ENCODE data around the gene FBXO24.

FBXO24 gene

DNA sequence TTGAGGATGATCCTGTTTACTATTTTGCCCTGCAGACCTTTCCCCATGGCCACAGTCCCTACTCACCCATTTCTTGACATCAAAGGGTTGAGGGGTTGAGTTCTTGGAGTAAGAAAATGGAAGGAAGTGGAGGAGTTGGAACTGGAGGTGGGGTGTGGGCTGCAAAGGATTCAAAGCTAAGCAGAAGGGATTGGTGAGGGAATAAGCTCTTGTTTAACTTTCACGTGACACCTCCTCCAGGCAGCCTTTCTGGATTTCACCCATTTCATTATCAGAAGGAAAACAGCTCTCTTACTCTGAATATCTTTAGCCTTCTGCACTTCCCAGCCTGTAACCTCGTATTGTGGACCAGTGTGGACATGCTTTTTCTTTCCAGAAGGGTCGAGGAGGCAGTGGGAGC lies 39.9 kb downstream of the FBXO24 start:
- DNase-seq: no peak

DNA sequence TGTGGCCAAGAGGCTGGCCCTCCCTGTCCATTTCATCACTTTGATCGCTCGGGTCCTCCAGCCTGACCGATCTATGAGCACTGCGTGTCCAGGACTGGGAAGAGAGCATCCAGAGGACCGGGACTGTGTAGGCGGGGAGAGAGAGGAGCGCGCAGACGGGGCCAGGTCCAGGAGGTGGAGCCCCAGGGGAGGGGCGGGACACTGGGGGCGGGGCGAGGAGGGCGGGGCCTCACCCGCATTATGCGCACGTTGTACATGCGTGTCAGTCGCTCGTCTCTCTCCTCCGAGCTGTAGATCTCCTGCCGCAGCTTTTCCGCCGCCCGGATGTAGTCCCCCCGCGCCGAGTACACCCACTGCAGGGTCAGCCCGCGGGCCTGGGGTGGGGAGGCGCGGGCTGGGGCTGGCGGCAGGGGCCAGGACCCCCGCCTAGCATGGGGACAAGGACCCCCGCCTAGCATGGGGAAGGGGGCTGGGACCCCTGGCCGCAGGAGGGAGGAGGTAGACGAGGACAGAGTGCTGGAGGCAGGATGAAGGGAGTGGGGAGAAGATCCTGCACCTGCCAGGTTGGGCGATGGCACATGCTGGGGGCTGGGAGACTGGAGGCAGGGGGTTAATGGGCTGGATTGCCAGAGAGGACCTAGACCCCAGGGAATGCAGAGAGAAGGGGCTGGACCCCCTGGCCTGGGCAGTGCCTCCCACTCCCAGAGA lies 40.6 kb downstream of the FBXO24 start:
- no peak for DNase-seq

DNA sequence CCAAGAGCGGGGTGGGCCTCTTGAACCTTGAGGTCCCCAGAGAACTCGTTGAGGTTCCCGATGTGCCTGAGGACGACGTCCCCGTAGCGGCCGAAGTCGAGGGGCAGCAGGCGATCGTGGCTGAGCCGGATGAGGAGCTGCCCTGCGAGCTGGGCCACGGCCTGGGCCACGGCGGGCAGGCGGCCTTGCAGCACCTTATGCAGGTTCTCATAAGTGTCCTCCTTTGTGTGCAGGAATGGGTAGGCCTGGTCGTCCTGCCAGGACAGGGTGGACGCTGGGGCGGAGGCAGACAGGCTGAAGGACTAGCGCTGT lies 41.1 kb downstream of the FBXO24 start:
- no peak for DNase-seq

DNA sequence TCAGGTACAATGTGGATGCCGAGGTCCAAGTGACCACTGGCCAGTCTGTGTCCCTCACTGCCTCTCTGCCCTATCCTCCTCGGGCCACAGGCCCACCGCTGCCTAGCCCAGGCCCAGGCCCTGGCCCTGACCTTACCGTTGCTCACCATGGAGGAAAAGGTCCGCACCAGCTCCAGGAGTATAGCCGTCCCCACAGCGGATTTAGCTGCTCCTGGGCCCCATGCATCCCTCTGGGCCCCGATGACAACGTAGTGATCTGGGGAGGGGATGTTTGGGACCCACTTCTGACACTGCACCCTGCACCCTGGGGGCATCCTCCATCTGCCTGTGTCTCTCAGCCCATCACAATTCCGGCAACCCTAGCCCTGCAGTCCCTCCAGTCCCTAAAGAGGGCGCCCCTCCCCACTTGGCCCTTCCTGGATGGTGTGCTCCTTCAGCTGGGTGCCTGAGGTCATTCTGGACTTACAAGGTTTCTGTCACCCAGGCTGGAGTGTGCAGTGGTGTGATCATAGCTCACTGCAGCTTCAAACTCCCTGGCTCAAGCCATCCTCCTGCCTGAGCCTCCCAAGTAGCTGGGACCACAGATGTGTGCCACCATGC lies 43.1 kb downstream of the FBXO24 start:
- DNase-seq: no peak

DNA sequence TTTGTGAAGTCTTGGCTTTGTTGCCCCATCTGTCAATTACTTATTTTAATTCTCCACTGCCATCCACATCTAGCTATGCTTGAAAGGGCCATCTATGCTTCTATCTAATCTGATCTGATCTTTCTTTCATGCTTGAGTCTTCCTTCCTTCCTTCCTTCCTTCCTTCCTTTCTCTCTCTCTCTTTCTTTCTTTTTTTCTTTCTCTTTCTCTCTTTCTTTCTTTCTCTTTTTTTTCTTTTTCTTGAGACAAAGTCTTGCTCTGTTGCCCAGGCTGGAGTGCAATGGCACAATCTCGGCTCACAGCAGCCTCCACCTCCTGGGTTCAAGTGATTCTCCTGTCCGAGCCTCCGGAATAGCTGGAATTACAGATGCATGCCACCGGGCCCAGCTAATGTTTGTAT lies 43.9 kb downstream of the FBXO24 start:
- DNase-seq: no peak

DNA sequence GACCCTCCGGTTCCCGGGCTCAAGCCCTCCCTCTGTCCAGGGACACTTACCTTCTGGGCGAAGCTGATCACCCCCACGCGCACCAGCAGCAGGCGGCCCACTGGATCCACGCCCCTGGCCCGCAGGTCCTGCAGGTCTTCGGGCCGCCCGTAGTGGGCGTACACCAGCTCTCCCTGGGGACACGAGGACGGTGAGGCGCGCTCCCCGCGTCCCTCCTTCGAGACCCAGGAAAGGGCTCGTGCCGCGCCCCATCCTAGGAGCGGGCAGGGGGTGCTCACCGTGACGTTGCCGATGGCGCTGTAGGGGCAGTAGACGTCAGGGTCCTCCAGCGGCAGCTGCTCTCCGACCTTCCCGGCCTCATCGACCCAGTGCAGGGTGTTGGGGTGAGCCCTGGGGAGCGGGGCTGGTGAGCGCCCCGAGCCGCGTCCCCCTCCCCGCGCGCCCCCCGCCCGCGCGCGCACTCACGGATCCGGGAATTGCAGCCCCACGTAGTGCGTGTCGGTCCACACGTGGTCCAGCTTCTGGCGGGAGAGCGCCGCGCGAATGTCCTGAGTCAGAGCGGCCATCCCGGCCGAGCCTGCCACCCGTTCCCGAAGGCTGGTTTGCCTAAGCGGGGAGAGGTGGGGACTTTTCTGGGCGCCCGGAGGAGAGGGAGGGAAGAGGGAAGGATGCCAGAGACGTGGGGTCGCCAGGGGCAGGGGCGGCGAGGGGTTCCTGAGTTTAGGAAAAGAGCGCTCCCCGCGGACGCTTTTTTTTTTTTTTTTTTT lies 47.0 kb downstream of the FBXO24 start:
- DNase-seq: no peak

DNA sequence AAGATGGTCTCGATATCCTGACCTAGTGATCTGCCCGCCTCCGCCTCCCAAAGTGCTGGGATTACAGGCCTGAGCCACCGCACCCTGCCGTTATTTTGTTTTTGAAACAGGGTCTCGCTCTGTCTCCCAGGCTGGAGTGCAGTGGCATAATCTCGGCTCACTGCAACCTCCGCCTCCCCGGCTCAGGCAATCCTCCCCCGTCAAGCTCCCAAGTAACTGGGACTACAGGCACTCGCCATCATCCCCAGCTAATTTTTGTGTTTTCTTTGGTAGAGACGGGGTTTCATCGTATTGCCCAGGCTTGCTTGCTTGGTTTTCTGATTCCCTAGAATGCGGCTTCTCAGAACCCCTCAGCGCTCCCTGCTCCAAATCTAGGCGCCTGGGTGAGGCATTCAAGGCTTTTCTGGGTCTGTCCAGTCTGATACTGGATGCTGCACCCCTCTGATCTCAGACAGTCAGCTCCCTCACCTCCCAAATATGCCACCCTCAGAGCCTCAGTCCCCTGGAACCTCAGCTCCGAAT lies 53.9 kb downstream of the FBXO24 start:
- DNase-seq: no peak

DNA sequence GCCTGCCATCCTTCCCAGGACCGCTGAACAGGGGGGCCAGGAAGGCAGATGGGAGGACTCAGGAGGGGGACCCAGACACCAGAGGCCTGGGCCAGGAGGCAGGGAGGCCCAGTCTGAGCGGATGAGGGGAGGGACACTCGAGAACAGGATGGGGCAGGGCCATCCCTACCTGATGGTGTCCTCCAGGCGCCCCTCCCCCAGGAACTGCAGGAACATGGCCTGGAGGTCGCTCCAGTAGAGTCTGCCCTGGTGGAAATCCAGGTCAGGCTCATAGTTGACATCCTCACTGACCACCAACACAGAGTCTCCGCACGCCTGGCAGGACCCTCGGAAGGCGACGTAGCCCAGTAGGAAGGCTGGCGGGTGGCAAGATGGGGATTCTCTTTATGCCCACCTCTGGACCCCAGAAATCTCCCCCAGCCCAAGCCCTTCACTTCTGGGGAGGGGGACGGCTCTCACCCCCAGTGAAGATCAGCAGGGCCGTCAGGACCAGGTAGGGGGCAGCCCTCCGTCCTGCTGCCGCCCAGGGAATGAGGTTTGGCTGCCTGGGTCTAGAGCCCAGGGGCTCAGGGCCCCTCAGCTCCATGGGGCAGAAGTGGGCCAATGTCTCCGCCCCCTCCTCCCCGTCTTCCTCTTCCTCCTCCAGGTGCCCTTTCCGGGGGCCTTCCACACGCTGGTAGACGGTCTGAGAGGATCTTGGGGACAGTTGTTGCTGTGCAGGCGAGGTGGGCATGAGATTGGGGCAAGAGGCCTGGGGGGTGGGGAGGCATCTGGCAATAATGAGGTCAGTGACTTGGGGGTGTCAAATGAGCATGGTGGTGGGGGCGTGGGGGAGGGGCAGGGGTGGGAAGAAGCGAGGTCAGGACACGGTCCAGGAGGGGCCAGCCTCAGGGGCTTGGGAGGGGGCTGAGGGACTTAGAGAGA lies 54.7 kb downstream of the FBXO24 start:
- no peak for DNase-seq

DNA sequence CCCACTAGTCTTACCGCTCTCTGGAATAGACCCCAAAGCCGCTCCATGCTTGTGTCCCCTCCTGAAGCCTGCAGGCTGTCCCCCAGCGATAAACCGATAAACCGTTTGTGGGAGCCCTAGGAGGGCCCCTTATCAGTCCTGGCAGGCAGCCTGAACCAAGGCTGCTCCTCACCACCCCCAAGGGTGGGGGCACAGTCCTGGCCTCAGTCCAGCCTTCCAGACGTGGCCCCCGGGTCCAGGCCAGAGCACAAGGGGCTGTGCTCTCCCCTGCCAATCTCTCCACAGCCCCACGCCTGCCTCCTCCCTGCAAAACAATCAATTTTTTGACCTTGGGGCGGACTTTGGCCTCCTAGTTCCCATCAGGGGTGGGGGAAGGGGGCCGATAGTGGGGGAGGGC lies 55.3 kb downstream of the FBXO24 start, which contains the start of gene TFR2:
TFR2 (minus strand) TSS at position 90 of the 397 bp plus-strand sequence; CDS start at position 47, 43 bp downstream.
- DNase-seq: no peak

DNA sequence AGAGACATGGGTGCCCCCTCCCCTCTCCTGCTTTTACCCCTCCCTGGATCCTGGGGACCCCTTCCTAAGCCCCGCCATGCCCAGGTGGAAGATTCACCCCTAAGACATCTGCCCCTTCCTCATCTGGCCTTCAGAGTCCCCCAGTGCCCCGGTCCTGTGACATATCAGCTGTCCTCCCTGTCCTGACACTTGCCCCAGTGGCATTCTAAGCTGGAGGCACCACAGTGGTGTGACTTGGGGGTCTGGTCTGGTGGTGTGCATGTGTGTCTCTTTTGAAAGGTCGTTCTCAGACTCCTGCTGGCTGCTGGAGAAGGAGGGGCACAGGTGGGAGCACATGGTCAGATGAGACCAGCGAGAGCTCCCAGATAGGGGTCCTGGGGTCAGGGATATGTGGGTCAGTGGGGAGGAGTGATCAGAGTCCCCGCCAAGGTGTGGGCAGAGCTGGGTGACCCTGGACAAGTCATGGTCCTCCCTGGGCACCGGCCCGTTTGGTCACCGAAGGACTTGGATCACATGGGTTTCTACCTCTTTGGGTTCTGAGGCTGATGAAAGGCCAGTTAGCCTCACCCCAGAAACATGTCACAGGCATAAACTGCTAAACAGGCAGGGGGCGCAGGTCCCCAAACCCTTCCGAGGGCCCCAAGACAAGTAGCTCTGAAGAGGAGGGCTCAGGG lies 55.9 kb downstream of the FBXO24 start:
- no peak for DNase-seq

DNA sequence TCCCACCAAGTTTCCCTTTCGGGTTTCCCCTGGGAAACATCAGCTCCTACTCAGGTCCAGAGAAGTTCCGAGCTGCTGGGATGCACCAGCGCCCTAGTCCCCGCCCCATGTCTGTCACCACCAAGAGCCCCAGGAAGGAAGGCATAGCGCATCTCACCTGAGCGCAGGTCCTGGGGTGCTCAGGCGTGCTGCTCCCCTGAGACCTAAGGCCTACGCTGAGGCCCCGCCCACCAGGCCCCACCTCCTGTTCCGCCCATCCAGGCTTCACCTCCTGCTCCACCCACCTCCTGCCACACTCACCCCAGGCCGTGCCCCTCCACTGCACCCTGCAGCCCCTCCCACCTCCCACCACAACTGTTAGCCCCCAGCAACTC lies 56.4 kb downstream of the FBXO24 start:
- DNase-seq: no peak

DNA sequence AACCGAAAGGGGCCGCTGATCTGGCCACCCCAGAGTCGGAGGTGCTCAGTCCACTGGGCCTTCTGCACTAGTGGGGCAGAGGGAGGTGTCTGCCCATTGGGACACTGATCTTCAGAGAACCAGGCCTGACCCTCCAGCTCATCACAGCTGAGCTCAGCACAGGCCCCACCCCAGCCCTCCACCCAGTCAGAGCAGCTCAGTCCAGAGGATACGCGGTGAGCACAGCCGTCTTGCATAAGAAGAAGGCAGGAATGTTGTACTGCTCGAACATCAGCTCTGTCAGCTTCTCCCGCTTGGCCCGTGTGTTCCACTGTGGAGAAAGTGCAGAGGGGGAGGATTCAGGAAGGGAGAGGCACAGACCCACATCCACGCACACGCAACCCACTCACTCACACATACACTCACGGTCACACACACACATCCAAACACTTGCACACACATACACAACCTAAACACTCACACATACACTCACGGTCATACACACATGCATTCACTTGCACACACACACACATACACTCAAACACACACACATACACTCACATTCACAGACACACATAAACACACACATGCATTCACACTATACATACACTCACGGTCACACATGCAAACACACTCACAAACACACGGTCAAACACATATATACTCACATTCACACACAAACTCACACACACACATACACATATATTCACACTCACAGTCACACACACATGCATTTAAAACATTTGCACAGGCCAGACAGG lies 63.9 kb downstream of the FBXO24 start:
- no peak for DNase-seq

All from NCI-H446 treated with DMSO at 0.1 percent for 48 hours (cell line).